ENCODE results near the gene SCARB1. TPM values are rescaled to one million over a fixed set of nuclear protein-coding genes. Genes with fewer than 3 reads are reported as not detected.
A peak's percentile ranks its signal among the peaks of the same experiment; 100 is the strongest.

Gene SCARB1
- total and polyA plus RNA-seq, 9 of the 15 experiments (the other 6 are each of a cell fraction or from before 2014, with no cell fraction given): 0.56 to 157 (median 52.8) TPM

DNA sequence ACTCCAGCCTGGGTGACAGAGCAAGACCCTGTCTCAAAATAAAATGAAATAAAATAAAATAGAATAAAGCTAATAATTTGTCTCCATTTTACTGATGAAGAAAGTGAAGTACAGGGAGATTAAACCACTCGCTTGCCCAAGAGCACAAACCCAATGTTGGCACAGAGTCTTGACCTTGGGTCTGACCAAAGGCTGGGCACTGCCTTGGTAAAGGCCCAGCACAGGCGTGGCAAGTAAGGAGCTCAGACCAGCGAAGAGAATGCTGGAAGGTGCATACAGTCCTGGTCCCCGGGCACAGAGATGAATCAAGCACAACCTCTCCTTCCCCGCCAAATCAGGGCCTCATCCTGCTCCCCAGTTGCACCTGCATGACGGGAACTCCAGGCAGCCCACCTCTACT is 26.9 kb downstream of the SCARB1 start:
- no peaks in the 10 kb centered on the region for H4K20me1 ChIP-seq (replicated peaks; ENCODE audit: control insufficient read depth, insufficient read depth, low read length)
- TF ChIP-seq, protein P1, sequence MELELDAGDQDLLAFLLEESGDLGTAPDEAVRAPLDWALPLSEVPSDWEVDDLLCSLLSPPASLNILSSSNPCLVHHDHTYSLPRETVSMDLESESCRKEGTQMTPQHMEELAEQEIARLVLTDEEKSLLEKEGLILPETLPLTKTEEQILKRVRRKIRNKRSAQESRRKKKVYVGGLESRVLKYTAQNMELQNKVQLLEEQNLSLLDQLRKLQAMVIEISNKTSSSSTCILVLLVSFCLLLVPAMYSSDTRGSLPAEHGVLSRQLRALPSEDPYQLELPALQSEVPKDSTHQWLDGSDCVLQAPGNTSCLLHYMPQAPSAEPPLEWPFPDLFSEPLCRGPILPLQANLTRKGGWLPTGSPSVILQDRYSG (tag; conservative IDR thresholded peaks at IDR 0.05; ENCODE audit: low read depth): no peak
- no peak for TF ChIP-seq TCF7L2 (IDR thresholded peaks at IDR 0.05; ENCODE audit: low read depth, low read length)
- TF ChIP-seq PURB (CRISPR knock-in tag; IDR thresholded peaks at IDR 0.05; ENCODE audit: low read depth): no peak
- TF ChIP-seq ZNF830 (CRISPR knock-in tag; IDR thresholded peaks at IDR 0.05): no peak
- TF ChIP-seq ESRRB (CRISPR knock-in tag; IDR thresholded peaks at IDR 0.05; ENCODE audit: borderline replicate concordance): no peak
- TF ChIP-seq SMAD4 (CRISPR knock-in tag; conservative IDR thresholded peaks at IDR 0.05): no peak
- no peak for TF ChIP-seq XRCC4 (IDR thresholded peaks at IDR 0.05; ENCODE audit: extremely low read depth, insufficient read depth, insufficient read length)
- TF ChIP-seq MEF2D (tag; conservative IDR thresholded peaks at IDR 0.05; ENCODE audit: low read depth): no peak
- no peak for TF ChIP-seq POLR2A (conservative IDR thresholded peaks at IDR 0.05)
- TF ChIP-seq TAF1 (IDR thresholded peaks at IDR 0.05; ENCODE audit: control insufficient read depth, extremely low read depth, insufficient read depth, low read length, severe bottlenecking): no peak
- no peak for TF ChIP-seq RBM17 (IDR thresholded peaks at IDR 0.05; ENCODE audit: borderline replicate concordance, low read depth, low read length)
- no peak for TF ChIP-seq ZNF436 (CRISPR knock-in tag; IDR thresholded peaks at IDR 0.05)
- TF ChIP-seq, protein P2, sequence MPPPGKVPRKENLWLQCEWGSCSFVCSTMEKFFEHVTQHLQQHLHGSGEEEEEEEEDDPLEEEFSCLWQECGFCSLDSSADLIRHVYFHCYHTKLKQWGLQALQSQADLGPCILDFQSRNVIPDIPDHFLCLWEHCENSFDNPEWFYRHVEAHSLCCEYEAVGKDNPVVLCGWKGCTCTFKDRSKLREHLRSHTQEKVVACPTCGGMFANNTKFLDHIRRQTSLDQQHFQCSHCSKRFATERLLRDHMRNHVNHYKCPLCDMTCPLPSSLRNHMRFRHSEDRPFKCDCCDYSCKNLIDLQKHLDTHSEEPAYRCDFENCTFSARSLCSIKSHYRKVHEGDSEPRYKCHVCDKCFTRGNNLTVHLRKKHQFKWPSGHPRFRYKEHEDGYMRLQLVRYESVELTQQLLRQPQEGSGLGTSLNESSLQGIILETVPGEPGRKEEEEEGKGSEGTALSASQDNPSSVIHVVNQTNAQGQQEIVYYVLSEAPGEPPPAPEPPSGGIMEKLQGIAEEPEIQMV (tag; conservative IDR thresholded peaks at IDR 0.05; ENCODE audit: low read depth): no peak
- TF ChIP-seq RB1 (IDR thresholded peaks at IDR 0.05; ENCODE audit: low read depth): no peak
- ATAC-seq (no peak), DNase-seq (ENCODE audit: extremely low read depth in 1 of 4, low spot score in 3 of 4) (no peak), FAIRE-seq (no peak)
- no peak overlapping the region for H3K4me2 ChIP-seq (ENCODE audit: insufficient read depth, low read length)
- peaks cover 0 to 18% of the 10 kb centered on the region in 2 experiments; a peak in 3 of 5 replicates for H3K4me1 ChIP-seq (replicated peaks in 1 of 2; ENCODE audit: control insufficient read depth in 2 of 2, insufficient read depth in 2 of 2, low read length in 2 of 2)
- peak overlapping the region in 1 of 2 experiments; percentile 31; a peak in 1 of 4 replicates for H3K9ac ChIP-seq (ENCODE audit: insufficient read depth in 1 of 2, low read depth in 2 of 2, low read length in 2 of 2)
- H3K9me3 ChIP-seq (replicated peaks; ENCODE audit: control insufficient read depth, insufficient read depth, low read depth, low read length): no peaks in the 10 kb centered on the region
- in situ Hi-C loops (cut with MboI) (no loop called here), intact Hi-C loops (cut with micrococcal nuclease) (no loop called here)
- H2AFZ ChIP-seq (ENCODE audit: low read depth, low read length): no peak overlapping the region
- ChIA-PET POLR2A (interaction anchor here (0.5 to 1.1 kb wide), 3 partner anchors 10 to 1724 kb away, joined by 3 read pairs; no protein-coding TSS in a partner anchor), CTCF (ENCODE audit: low intra/inter-chr PET ratio) (no interaction called here)
- whole genome bisulfite sequencing (ENCODE audit: insufficient coverage, low coverage, missing lambda C conversion rate): 86% methylated on average over 6 of the region's 6 CpGs
- BruUV-seq (replicated peaks): no TSS peak
- no peaks in the 10 kb centered on the region for H3K27me3 ChIP-seq (ENCODE audit: control insufficient read depth in 2 of 2, insufficient read depth in 2 of 2, low read length in 2 of 2)
- H3K36me3 ChIP-seq (ENCODE audit: control insufficient read depth, insufficient read depth, low read length): peaks cover 49% of the 10 kb centered on the region; the same call in 2 of the 3 replicates
- H3K4me3 ChIP-seq: no peak overlapping the region
- H3K79me2 ChIP-seq (ENCODE audit: control insufficient read depth, insufficient read depth, low read length): peaks cover 71% of the 10 kb centered on the region
- H3K27ac ChIP-seq (ENCODE audit: extremely low read depth, low read depth, low read length): no peak overlapping the region
- peaks cover 8% of the 10 kb centered on the region for H3K9me1 ChIP-seq (ENCODE audit: control insufficient read depth, insufficient read depth, low read length)
